Activated CD8-positive, alpha-beta memory T cell treated with anti-CD3 and anti-CD28 coated beads, Interleukin-2, amount 10 ng/mL, durations not matched to agents 7 days and 5 days (primary cell): ENCODE data around the gene KIF20B. TPM values are rescaled to one million over a fixed set of nuclear protein-coding genes. Genes with fewer than 3 reads are reported as not detected.
A peak's percentile ranks its signal among the peaks of the same experiment; 100 is the strongest.

ENCODE experiments used
- ATAC-seq: fragments of 150-1000 bp; cut with Tn5 transposase; one replicate; pipeline ENCODE4 v1.10.0; 2021; ENCODE audit warnings: moderate library complexity
- CTCF ChIA-PET: fragments of 350-600 bp; sonication (Branson Sonifier 250); formaldehyde crosslinking; loops from one replicate; lab custom pipeline; 2021; ENCODE audit warnings: antibody characterized with exemption; lab: Charles Lee
- DNase-seq: peaks from one replicate; pipeline ENCODE4 v3.0.0-alpha.2; 2020
- H3K27ac Mint-ChIP-seq: one replicate; pipeline ENCODE4 v1.8.0; 2021; ENCODE audit warnings: mild to moderate bottlenecking, mixed read lengths
- H3K27me3 Mint-ChIP-seq: one replicate; pipeline ENCODE4 v1.8.0; 2021; ENCODE audit warnings: mixed read lengths
- H3K36me3 Mint-ChIP-seq: one replicate; pipeline ENCODE4 v1.8.0; 2021; ENCODE audit warnings: mild to moderate bottlenecking, mixed read lengths
- H3K4me1 Mint-ChIP-seq: one replicate; pipeline ENCODE4 v1.8.0; 2021; ENCODE audit warnings: mixed read lengths
- H3K4me3 Mint-ChIP-seq: one replicate; pipeline ENCODE4 v1.8.0; 2021; ENCODE audit warnings: mild to moderate bottlenecking, moderate library complexity, mixed read lengths
- H3K9me3 Mint-ChIP-seq: one replicate; pipeline ENCODE4 v1.8.0; 2022; ENCODE audit warnings: low read depth, mixed read lengths
- total RNA-seq, 2 experiments: library from RNA; stranded (reverse); gene quantifications; one replicate each; pipeline ENCODE4 v1.2.3, GENCODE V29; 2021

Gene KIF20B
- total RNA-seq, 2 experiments from 2014 or later, result 87.5 to 92.8 TPM

DNA sequence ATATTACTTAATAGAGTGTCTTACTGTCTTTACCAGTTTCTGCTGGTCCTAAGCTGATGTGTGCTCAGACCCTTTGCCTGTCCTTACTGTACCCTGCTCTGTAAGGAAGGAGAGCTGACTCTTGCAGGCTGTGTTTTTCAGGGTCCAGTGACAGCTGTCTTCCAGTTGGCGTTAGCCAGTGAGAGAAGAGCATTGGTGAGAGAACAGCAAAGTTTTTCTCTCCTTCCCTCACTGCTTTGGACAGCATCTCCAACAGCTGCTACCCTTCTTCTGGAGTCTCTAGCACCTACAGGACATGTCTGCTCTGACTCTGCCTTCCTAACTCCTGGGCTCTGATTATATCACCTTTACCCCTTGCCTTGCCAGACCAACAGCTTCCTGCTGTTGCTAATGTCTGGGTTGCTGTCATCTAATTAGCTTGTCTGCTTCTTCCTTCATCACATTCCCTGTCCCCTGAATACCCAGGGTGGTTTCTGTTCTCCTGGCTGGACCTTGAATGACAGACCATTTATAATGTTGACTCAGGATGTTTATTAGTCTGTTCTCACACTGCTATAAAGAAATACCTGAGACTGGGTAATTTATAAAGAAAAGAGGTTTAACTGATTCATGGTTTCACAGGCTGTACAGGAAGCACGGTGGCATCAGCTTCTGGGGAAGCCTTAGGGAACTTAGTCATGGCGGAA, 32.9 kb upstream of the KIF20B start:
- no peak for DNase-seq
- Mint-ChIP-seq H3K4me3 (no peak overlapping the region), H3K27me3 (peaks cover 22% of the 10 kb centered on the region), H3K9me3 (no peaks in the 10 kb centered on the region), H3K27ac (no peak overlapping the region), H3K4me1 (no peaks in the 10 kb centered on the region), H3K36me3 (no peaks in the 10 kb centered on the region)
- CTCF ChIA-PET, result no interaction called here
- no peak for ATAC-seq

DNA sequence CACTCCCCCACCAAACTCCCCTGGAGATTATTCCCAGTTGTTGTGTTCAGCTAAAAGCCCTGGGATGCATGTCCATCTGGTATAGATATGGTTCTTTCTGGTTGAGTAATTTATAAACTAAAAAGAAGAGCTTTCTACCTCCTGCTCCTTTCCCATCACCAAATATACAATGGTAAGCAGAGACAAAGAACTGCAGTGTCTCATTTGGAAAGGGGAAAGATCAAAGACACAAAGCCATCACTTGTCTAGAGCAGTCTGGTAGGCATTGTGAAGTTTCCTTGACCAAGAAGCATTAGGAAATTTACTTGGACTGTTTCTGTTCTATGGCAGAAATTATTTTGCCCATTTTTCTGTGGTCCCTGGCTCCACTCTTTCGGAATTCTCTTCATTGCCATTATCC, 31.4 kb upstream of the KIF20B start:
- ATAC-seq (no peak), DNase-seq (no peak)
- Mint-ChIP-seq H3K4me3 (no peak overlapping the region), H3K36me3 (no peaks in the 10 kb centered on the region), H3K27ac (no peak overlapping the region), H3K27me3 (peaks cover 27% of the 10 kb centered on the region), H3K4me1 (no peaks in the 10 kb centered on the region), H3K9me3 (no peaks in the 10 kb centered on the region)
- CTCF ChIA-PET, result no interaction called here

GRCh38 chr10:89670926-89671325, 30.5 kb upstream of the KIF20B start:
- Mint-ChIP-seq H3K4me3 (no peak overlapping the region), H3K9me3 (no peaks in the 10 kb centered on the region), H3K36me3 (no peaks in the 10 kb centered on the region), H3K4me1 (no peaks in the 10 kb centered on the region), H3K27me3 (peaks cover 28% of the 10 kb centered on the region), H3K27ac (no peak overlapping the region)
- CTCF ChIA-PET, result no interaction called here
- ATAC-seq (no peak), DNase-seq (no peak)

DNA sequence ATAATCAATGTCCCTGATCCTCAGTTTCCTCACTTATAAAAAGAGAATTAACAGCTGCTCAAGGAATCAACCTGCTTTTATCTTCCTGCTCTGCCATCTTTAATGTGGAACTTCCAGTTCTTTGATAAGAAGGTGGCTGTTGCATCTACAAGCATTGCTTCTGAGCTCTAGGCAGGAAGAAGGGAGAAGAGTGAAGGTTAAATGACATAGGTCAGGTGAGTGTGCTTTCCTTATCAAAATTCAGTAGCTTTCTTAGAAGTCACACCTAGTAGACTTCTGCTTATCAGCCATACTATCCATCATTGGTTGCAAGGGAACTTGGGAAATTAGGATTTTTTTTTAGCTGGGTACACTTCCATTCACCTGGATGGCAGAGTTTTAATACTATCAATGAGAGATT, 24.0 kb upstream of the KIF20B start:
- H3K36me3 Mint-ChIP-seq, result no peaks in the 10 kb centered on the region
- H3K4me3 Mint-ChIP-seq, result no peak overlapping the region
- ATAC-seq (no peak), DNase-seq (no peak)
- H3K9me3 Mint-ChIP-seq, result no peaks in the 10 kb centered on the region
- H3K4me1 Mint-ChIP-seq, result no peaks in the 10 kb centered on the region
- peaks cover 35% of the 10 kb centered on the region for H3K27me3 Mint-ChIP-seq
- H3K27ac Mint-ChIP-seq, result no peak overlapping the region
- CTCF ChIA-PET, result no interaction called here

GRCh38 chr10:89679986-89680385, 21.4 kb upstream of the KIF20B start:
- no peaks in the 10 kb centered on the region for H3K4me1 Mint-ChIP-seq
- ATAC-seq, result no peak
- no peak overlapping the region for H3K27ac Mint-ChIP-seq
- DNase-seq, result no peak
- no peaks in the 10 kb centered on the region for H3K36me3 Mint-ChIP-seq
- H3K9me3 Mint-ChIP-seq, result no peaks in the 10 kb centered on the region
- no peak overlapping the region for H3K4me3 Mint-ChIP-seq
- CTCF ChIA-PET, result interaction anchor here (1.0 kb wide), 1 partner anchor 15 kb away, joined by 3 read pairs; no protein-coding TSS in a partner anchor
- H3K27me3 Mint-ChIP-seq, result peaks cover 41% of the 10 kb centered on the region

- H3K4me1 Mint-ChIP-seq, result peaks cover 3% of the 10 kb centered on the region
- CTCF ChIA-PET, result no interaction called here
Observed at GRCh38 chr10:89683883-89684282, 17.5 kb upstream of the KIF20B start.

DNA sequence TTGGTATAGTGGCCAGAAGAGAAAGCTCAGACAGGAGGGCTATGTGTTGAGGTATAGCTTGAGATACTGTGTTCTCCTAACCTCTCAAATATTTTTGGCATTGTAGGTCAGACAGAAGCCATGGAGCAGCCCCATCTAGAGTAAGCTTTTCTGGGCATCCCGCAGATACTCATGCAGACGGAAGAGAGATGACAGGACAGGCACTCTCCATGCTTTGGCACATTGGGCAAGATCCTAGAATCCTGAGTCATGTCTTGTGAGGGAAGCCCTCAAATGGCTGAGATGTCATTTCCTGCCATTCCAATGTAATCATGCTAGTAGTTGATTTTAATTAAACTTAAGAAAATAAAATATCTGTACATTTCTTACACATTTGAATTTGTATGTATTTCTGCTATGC, 16.8 kb upstream of the KIF20B start:
- DNase-seq, result no peak
- Mint-ChIP-seq H3K36me3 (no peaks in the 10 kb centered on the region), H3K27me3 (peaks cover 41% of the 10 kb centered on the region), H3K4me1 (peaks cover 3% of the 10 kb centered on the region), H3K4me3 (no peak overlapping the region), H3K27ac (no peak overlapping the region), H3K9me3 (no peaks in the 10 kb centered on the region)
- CTCF ChIA-PET, result no interaction called here
- ATAC-seq, result no peak

More at GRCh38 chr10:89683883-89684282, 17.5 kb upstream of the KIF20B start:
- Mint-ChIP-seq H3K9me3 (no peaks in the 10 kb centered on the region), H3K36me3 (no peaks in the 10 kb centered on the region), H3K4me3 (no peak overlapping the region), H3K27me3 (peaks cover 41% of the 10 kb centered on the region), H3K27ac (no peak overlapping the region)
- no peak for DNase-seq
- no peak for ATAC-seq

- Mint-ChIP-seq H3K36me3 (no peaks in the 10 kb centered on the region), H3K27me3 (peaks cover 34% of the 10 kb centered on the region), H3K4me3 (no peak overlapping the region), H3K27ac (no peak overlapping the region), H3K4me1 (peaks cover 3% of the 10 kb centered on the region), H3K9me3 (no peaks in the 10 kb centered on the region)
- ATAC-seq (no peak), DNase-seq (no peak)
- CTCF ChIA-PET, result no interaction called here
Observed at GRCh38 chr10:89685936-89686335, 15.5 kb upstream of the KIF20B start.

DNA sequence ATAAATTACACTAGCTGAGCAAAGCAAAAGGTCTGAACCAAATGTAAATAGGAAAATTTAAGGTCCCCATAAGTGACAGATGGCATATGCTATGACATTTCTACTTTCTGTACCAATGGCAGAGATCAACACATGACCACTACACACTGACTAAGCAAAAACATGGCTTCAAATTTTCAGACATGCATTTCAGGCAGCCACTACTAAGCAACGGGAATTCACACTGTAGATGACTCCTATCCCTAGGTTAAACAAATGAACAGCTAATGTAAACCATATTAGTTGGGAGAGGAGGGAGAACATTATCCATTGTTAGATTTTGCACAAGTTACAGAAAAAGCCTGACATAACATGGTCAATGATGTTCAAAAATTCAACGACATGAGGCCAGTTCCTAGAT, 11.4 kb upstream of the KIF20B start:
- CTCF ChIA-PET, result no interaction called here
- ATAC-seq, result no peak
- H3K27me3 Mint-ChIP-seq, result peaks cover 15% of the 10 kb centered on the region
- peaks cover 3% of the 10 kb centered on the region for H3K4me1 Mint-ChIP-seq
- no peak overlapping the region for H3K4me3 Mint-ChIP-seq
- no peak overlapping the region for H3K27ac Mint-ChIP-seq
- peaks cover 2% of the 10 kb centered on the region for H3K36me3 Mint-ChIP-seq
- DNase-seq, result no peak
- no peaks in the 10 kb centered on the region for H3K9me3 Mint-ChIP-seq

DNA sequence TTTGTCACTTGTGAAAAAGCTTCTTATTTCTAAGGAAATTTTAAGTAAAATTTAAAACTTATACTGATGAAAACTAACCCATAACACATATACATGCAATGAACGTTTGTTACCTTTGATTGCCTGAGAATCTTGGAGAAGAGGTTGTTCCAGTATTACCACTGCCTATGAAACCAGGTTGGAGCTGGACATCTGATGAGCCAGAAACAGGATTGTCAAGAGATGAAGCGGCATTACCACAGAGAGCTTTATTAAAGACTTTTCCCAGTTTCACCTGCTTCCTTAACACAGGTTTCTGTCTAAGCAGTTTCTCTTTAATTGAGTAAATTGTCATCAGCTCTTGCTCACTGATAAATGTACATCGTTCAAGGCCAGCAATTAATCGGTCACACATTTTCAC, 9.0 kb upstream of the KIF20B start:
- Mint-ChIP-seq H3K9me3 (no peaks in the 10 kb centered on the region), H3K4me1 (no peaks in the 10 kb centered on the region), H3K27ac (no peak overlapping the region), H3K4me3 (no peak overlapping the region), H3K36me3 (peaks cover 4% of the 10 kb centered on the region), H3K27me3 (peaks cover 4% of the 10 kb centered on the region)
- DNase-seq, result no peak
- ATAC-seq, result no peak
- CTCF ChIA-PET, result interaction anchor here (1.0 kb wide), 1 partner anchor 9 kb away, joined by 4 read pairs; the partner anchor contains the start of gene KIF20B

DNA sequence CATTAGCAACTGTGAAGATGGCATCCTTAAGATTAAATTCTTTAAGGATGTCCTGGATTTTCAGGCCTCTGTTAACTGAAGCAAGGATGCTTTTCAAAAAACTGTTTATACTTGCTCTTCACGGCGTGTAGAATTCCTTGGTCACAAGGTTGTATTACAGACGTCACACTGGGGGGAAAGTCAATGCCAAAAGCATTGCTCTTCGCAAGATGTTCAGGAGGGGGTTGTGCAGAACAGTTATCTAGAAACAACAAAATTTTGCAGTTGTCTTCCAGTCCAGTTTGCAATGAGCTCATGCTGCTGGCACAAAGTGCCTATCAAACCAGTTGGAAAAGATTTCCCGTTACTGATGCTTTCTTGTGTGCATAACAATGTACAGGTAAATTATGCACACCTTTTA, 8.2 kb upstream of the KIF20B start:
- CTCF ChIA-PET, result interaction anchor here (1.0 kb wide), 1 partner anchor 8 kb away, joined by 4 read pairs; the partner anchor contains the start of gene KIF20B
- peaks cover 4% of the 10 kb centered on the region for H3K4me1 Mint-ChIP-seq
- no peak overlapping the region for H3K4me3 Mint-ChIP-seq
- H3K27me3 Mint-ChIP-seq, result no peaks in the 10 kb centered on the region
- no peak for DNase-seq
- H3K9me3 Mint-ChIP-seq, result no peaks in the 10 kb centered on the region
- ATAC-seq, result no peak
- H3K27ac Mint-ChIP-seq, result no peak overlapping the region
- peaks cover 4% of the 10 kb centered on the region for H3K36me3 Mint-ChIP-seq

GRCh38 chr10:89695307-89695706, 6.1 kb upstream of the KIF20B start:
- Mint-ChIP-seq H3K4me1 (peaks cover 9% of the 10 kb centered on the region), H3K4me3 (no peak overlapping the region), H3K27me3 (no peaks in the 10 kb centered on the region), H3K9me3 (no peaks in the 10 kb centered on the region), H3K27ac (no peak overlapping the region), H3K36me3 (peaks cover 8% of the 10 kb centered on the region)
- CTCF ChIA-PET, result interaction anchor here (1.0 kb wide), 1 partner anchor 16 kb away, joined by 3 read pairs; no protein-coding TSS in a partner anchor
- DNase-seq (no peak), ATAC-seq (no peak)

DNA sequence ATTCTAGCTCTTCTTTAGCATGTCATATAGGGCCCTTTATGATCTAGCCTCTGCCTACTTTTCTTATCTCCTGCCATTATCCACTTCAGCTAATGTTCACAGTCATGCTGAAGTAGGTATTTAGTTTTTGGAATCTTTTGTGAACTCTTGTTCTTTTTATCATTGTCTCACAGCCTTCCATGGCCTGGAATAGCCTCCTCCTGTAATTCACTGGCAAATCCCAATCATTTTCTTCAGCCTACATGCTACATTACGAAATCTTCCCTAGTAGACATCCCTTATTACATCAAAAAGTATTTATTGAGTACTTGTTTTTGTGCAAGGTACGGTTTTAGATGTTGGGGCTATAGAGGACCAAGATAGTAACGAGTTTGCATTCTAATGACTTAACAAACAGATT, 3.4 kb upstream of the KIF20B start:
- peaks cover 11% of the 10 kb centered on the region for H3K36me3 Mint-ChIP-seq
- H3K4me1 Mint-ChIP-seq, result peaks cover 19% of the 10 kb centered on the region
- H3K27ac Mint-ChIP-seq, result no peak overlapping the region
- no peak overlapping the region for H3K4me3 Mint-ChIP-seq
- H3K27me3 Mint-ChIP-seq, result no peaks in the 10 kb centered on the region
- DNase-seq (no peak), ATAC-seq (no peak)
- H3K9me3 Mint-ChIP-seq, result no peaks in the 10 kb centered on the region
- CTCF ChIA-PET, result no interaction called here

DNA sequence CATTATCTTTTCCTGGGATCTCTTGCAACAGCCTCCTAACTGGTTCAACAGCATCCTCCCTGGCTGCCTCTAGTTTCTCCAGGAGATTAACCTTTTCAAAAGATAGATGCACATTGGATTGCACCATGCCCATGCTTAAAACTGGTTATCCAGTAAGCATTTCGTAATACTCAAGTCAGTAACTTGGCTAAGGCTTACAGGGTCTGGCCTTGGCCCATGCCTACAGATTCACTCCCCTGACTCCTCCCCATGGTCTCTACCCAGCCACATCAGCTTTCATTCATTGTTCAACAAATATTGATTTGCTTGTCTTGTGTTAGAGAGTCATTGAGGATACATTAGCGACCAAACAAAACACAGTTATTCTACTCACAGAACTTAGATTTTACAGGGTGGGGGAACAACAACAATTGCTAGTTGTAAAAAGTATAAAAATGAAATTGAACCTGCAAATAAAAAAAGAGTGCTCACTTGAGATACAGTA, 1.8 kb upstream of the KIF20B start:
- CTCF ChIA-PET, result no interaction called here
- ATAC-seq, result no peak
- Mint-ChIP-seq H3K27ac (no peak overlapping the region), H3K9me3 (no peaks in the 10 kb centered on the region), H3K4me3 (peak overlapping the region; percentile 54), H3K4me1 (peaks cover 32% of the 10 kb centered on the region), H3K36me3 (peaks cover 13% of the 10 kb centered on the region), H3K27me3 (no peaks in the 10 kb centered on the region)
- DNase-seq, result no peak
